GM12891 (cell line): ENCODE data around the gene NR6A1.

Experiments
- POLR2A ChIP-seq: IDR thresholded peaks from 2 replicates; pipeline ENCODE4 v1.6.1; 2011; ENCODE audit warnings: low read depth, low read length, control low read depth
- POLR2AphosphoS5 ChIP-seq: IDR thresholded peaks from 2 replicates; pipeline ENCODE4 v1.6.1; 2011; ENCODE audit warnings: low read depth, low read length, control low read depth

- TF ChIP-seq POLR2A, result no peak
- TF ChIP-seq POLR2AphosphoS5, result no peak
These were observed 8.5 kb downstream of the NR6A1 start for GRCh38 chr9:124762633-124763032.
